Measurements from ENCODE around the gene PABPN1L. TPM values are rescaled to one million over a fixed set of nuclear protein-coding genes. Genes with fewer than 3 reads are reported as not detected.

Gene PABPN1L
- total and polyA plus RNA-seq, 2 of the 13 experiments (the other 11 are each of a cell fraction or from before 2014, with no cell fraction given), result not detected

GRCh38 chr16:88834670-88835069 lies 31.8 kb downstream of the PABPN1L start:
- no TSS peak for BruUV-seq (replicated peaks)
- Histone ChIP-seq H3K27ac (ENCODE audit: extremely low read length, insufficient read depth, low read length) (no peak overlapping the region), H3K4me3 (replicated peaks in 1 of 3; ENCODE audit: insufficient read depth in 1 of 3, low read depth in 2 of 3, low read length in 3 of 3) (no peak overlapping the region), H4K20me1 (ENCODE audit: insufficient read depth, low read length) (no peaks in the 10 kb centered on the region), H2AFZ (ENCODE audit: low read length) (no peak overlapping the region), H3K36me3 (replicated peaks in 1 of 2; ENCODE audit: control insufficient read depth in 1 of 2, insufficient read depth in 2 of 2, low read length in 2 of 2) (no peaks in the 10 kb centered on the region), H3K9ac (ENCODE audit: insufficient read depth, low read depth, low read length) (no peak overlapping the region), H3K79me2 (ENCODE audit: insufficient read depth, low read length) (no peaks in the 10 kb centered on the region), H3K4me1 (ENCODE audit: insufficient read depth, low read length) (0 out of 2 replicates have a peak, but pooled peaks cover 7% of the 10 kb centered on the region), H3K27me3 (ENCODE audit: control insufficient read depth in 1 of 2, insufficient read depth in 2 of 2, low read length in 2 of 2) (no peaks in the 10 kb centered on the region), H3K4me2 (ENCODE audit: low read depth, low read length) (no peak overlapping the region), H3K9me3 (ENCODE audit: low read length) (no peaks in the 10 kb centered on the region)
- WGBS (ENCODE audit: low lambda C conversion rate), result 92% methylated on average over 10 of the region's 13 CpGs
- FAIRE-seq (no peak), DNase-seq (ENCODE audit: low spot score) (no peak), ATAC-seq (no peak)
- POLR2A ChIA-PET, result no interaction called here
- intact Hi-C loops (cut with micrococcal nuclease; ENCODE audit: unreplicated experiment), result no loop called here
- CTCF ChIA-PET (ENCODE audit: low intra/inter-chr PET ratio, low total read pairs), result no interaction called here
- TF ChIP-seq RNF219 (CRISPR knock-in tag; IDR thresholded peaks at IDR 0.05) (no peak), AGO2 (optimal IDR thresholded peaks at IDR 0.05; ENCODE audit: low read depth, low read length) (peak; percentile 15), ZNF235 (CRISPR knock-in tag; IDR thresholded peaks at IDR 0.05; ENCODE audit: borderline replicate concordance) (no peak), KLF15 (CRISPR knock-in tag; IDR thresholded peaks at IDR 0.05; ENCODE audit: borderline replicate concordance) (no peak), ZNF34 (CRISPR knock-in tag; IDR thresholded peaks at IDR 0.05; ENCODE audit: borderline replicate concordance) (no peak)
- in situ Hi-C loops (cut with HindIII; ENCODE audit: extremely low pct_ligation_motif_present, low pct_unique_long_range_greater_than_20kb), result no loop called here

GRCh38 chr16:88833086-88833485 lies 33.4 kb downstream of the PABPN1L start:
- CTCF ChIA-PET (ENCODE audit: low intra/inter-chr PET ratio, low total read pairs), result no interaction called here
- FAIRE-seq, result no peak
- TF ChIP-seq GMEB2 (CRISPR knock-in tag; IDR thresholded peaks at IDR 0.05; ENCODE audit: low read depth) (no peak), FOXK1 (CRISPR knock-in tag; IDR thresholded peaks at IDR 0.05; ENCODE audit: borderline replicate concordance, low read depth) (no peak), LBX2 (CRISPR knock-in tag; IDR thresholded peaks at IDR 0.05; ENCODE audit: borderline replicate concordance) (no peak), ZNF34 (CRISPR knock-in tag; IDR thresholded peaks at IDR 0.05; ENCODE audit: borderline replicate concordance) (no peak), ZNF274 (CRISPR knock-in tag; IDR thresholded peaks at IDR 0.05) (no peak)
- Histone ChIP-seq H3K27me3 (ENCODE audit: control insufficient read depth in 1 of 2, insufficient read depth in 2 of 2, low read length in 2 of 2) (no peaks in the 10 kb centered on the region), H3K36me3 (replicated peaks in 1 of 2; ENCODE audit: control insufficient read depth in 1 of 2, insufficient read depth in 2 of 2, low read length in 2 of 2) (no peaks in the 10 kb centered on the region), H3K27ac (ENCODE audit: extremely low read length, insufficient read depth, low read length) (no peak overlapping the region), H3K4me2 (ENCODE audit: low read depth, low read length) (no peak overlapping the region), H3K9me3 (ENCODE audit: low read length) (no peaks in the 10 kb centered on the region), H3K9ac (ENCODE audit: insufficient read depth, low read depth, low read length) (no peak overlapping the region), H2AFZ (ENCODE audit: low read length) (no peak overlapping the region), H3K79me2 (ENCODE audit: insufficient read depth, low read length) (no peaks in the 10 kb centered on the region), H3K4me3 (replicated peaks in 1 of 3; ENCODE audit: insufficient read depth in 1 of 3, low read depth in 2 of 3, low read length in 3 of 3) (no peak overlapping the region), H3K4me1 (ENCODE audit: insufficient read depth, low read length) (0 out of 2 replicates have a peak, but pooled peaks cover 7% of the 10 kb centered on the region), H4K20me1 (ENCODE audit: insufficient read depth, low read length) (no peaks in the 10 kb centered on the region)
- BruUV-seq (replicated peaks), result no TSS peak
- POLR2A ChIA-PET, result no interaction called here
- in situ Hi-C loops (cut with HindIII; ENCODE audit: extremely low pct_ligation_motif_present, low pct_unique_long_range_greater_than_20kb), result no loop called here
- intact Hi-C loops (cut with micrococcal nuclease; ENCODE audit: unreplicated experiment), result no loop called here
- 85% methylated on average over 13 of the region's 13 CpGs for WGBS (ENCODE audit: low lambda C conversion rate)
- ATAC-seq, result no peak
- DNase-seq (ENCODE audit: low spot score), result no peak

Measured in HepG2 (cell line).